ENCODE data around the gene EML4.

Gene EML4

GRCh38 chr2:42296226-42296625 is 127.1 kb downstream of the EML4 start:
- no peak for TF ChIP-seq CTCF (IDR thresholded peaks at IDR 0.05; ENCODE audit: low read depth, low read length, missing control alignments)
- no peak overlapping the region for H3K4me3 ChIP-seq (ENCODE audit: low read depth, low read length)
- peak; percentile 15 for DNase-seq (ENCODE audit: low read depth)

- no peak overlapping the region for H3K4me3 ChIP-seq (ENCODE audit: low read depth, low read length)
- DNase-seq (ENCODE audit: low read depth): no peak
- TF ChIP-seq CTCF (IDR thresholded peaks at IDR 0.05; ENCODE audit: low read depth, low read length, missing control alignments): no peak
Observed at GRCh38 chr2:42297322-42297936, 128.3 kb downstream of the EML4 start.

- H3K4me3 ChIP-seq (ENCODE audit: low read depth, low read length): no peak overlapping the region
- no peak for TF ChIP-seq CTCF (IDR thresholded peaks at IDR 0.05; ENCODE audit: low read depth, low read length, missing control alignments)
- DNase-seq (ENCODE audit: low read depth): no peak
Observed at GRCh38 chr2:42298132-42298531, 129.0 kb downstream of the EML4 start.

GRCh38 chr2:42298996-42299754 is 130.0 kb downstream of the EML4 start:
- no peak for DNase-seq (ENCODE audit: low read depth)
- no peak overlapping the region for H3K4me3 ChIP-seq (ENCODE audit: low read depth, low read length)
- TF ChIP-seq CTCF (IDR thresholded peaks at IDR 0.05; ENCODE audit: low read depth, low read length, missing control alignments): no peak

- no peak for DNase-seq (ENCODE audit: low read depth)
- no peak for TF ChIP-seq CTCF (IDR thresholded peaks at IDR 0.05; ENCODE audit: low read depth, low read length, missing control alignments)
- no peak overlapping the region for H3K4me3 ChIP-seq (ENCODE audit: low read depth, low read length)
Observed at GRCh38 chr2:42300527-42300926, 131.4 kb downstream of the EML4 start.

- no peak overlapping the region for H3K4me3 ChIP-seq (ENCODE audit: low read depth, low read length)
- DNase-seq (ENCODE audit: low read depth): no peak
- no peak for TF ChIP-seq CTCF (IDR thresholded peaks at IDR 0.05; ENCODE audit: low read depth, low read length, missing control alignments)
Observed at GRCh38 chr2:42303252-42303651, 134.1 kb downstream of the EML4 start.
